ENCODE measurements around the gene MTMR6. TPM values are rescaled to one million over a fixed set of nuclear protein-coding genes. Genes with fewer than 3 reads are reported as not detected.
"Not testable (repeated sequence)": the region's sequence is repeated elsewhere in the genome, so short reads cannot be mapped to it uniquely, and the experiment has no call there.

Gene MTMR6
- total RNA-seq, result 10 to 100 TPM; 20.5 to 31.1 TPM

- peaks cover 6% of the 10 kb centered on the region for H3K36me3 Mint-ChIP-seq
- H3K4me3 Mint-ChIP-seq, result peak within 1 kb of the TSS; percentile 93
- peak within 1 kb of the TSS; percentile 92 to 97 for H3K27ac Mint-ChIP-seq
- H3K9me3 Mint-ChIP-seq, result no peaks in the 10 kb centered on the region
- peak; percentile 95 for ATAC-seq
- DNase-seq (ENCODE audit: low spot score), result peak; percentile 93
- peaks cover 31 to 43% of the 10 kb centered on the region in 2 donors for H3K4me1 Mint-ChIP-seq (ENCODE audit: low read depth in 2 of 2)
- peaks cover 20 to 31% of the 10 kb centered on the region in 2 donors for H3K27me3 Mint-ChIP-seq
These were observed at the start of gene MTMR6 for GRCh38 chr13:25286969-25287961. Gene MTMR6, minus strand, starts transcription at chr13:25287488. Its CDS starts 241 bp downstream, at chr13:25287247.

GRCh38 chr13:25335856-25336255 lies 48.6 kb upstream of the MTMR6 start:
- H3K36me3 Mint-ChIP-seq, result peaks cover 11% of the 10 kb centered on the region
- H3K27me3 Mint-ChIP-seq, result no peaks in the 10 kb centered on the region
- H3K4me1 Mint-ChIP-seq (ENCODE audit: low read depth in 2 of 2), result no peaks in the 10 kb centered on the region
- no peak for ATAC-seq
- no peaks in the 10 kb centered on the region for H3K9me3 Mint-ChIP-seq
- DNase-seq (ENCODE audit: low spot score), result no peak
- no peak overlapping the region for H3K27ac Mint-ChIP-seq
- no peak overlapping the region for H3K4me3 Mint-ChIP-seq

- peaks cover 16% of the 10 kb centered on the region for H3K36me3 Mint-ChIP-seq
- no peak overlapping the region for H3K4me3 Mint-ChIP-seq
- H3K27me3 Mint-ChIP-seq, result no peaks in the 10 kb centered on the region
- ATAC-seq, result no peak
- no peaks in the 10 kb centered on the region for H3K4me1 Mint-ChIP-seq (ENCODE audit: low read depth in 2 of 2)
- no peak for DNase-seq (ENCODE audit: low spot score)
- no peak overlapping the region for H3K27ac Mint-ChIP-seq
- no peaks in the 10 kb centered on the region for H3K9me3 Mint-ChIP-seq
These were observed 43.3 kb upstream of the MTMR6 start for GRCh38 chr13:25330541-25330940.

- Mint-ChIP-seq H3K27ac (no peak overlapping the region), H3K27me3 (no peaks in the 10 kb centered on the region), H3K4me3 (no peak overlapping the region), H3K9me3 (no peaks in the 10 kb centered on the region), H3K36me3 (peaks cover 16% of the 10 kb centered on the region), H3K4me1 (ENCODE audit: low read depth in 2 of 2) (no peaks in the 10 kb centered on the region)
- ATAC-seq, result no peak
- no peak for DNase-seq (ENCODE audit: low spot score)
These were observed 42.4 kb upstream of the MTMR6 start for GRCh38 chr13:25329706-25330105.

GRCh38 chr13:25324100-25324499 lies 36.8 kb upstream of the MTMR6 start:
- peaks cover 12% of the 10 kb centered on the region for H3K36me3 Mint-ChIP-seq
- H3K9me3 Mint-ChIP-seq, result no peaks in the 10 kb centered on the region
- H3K4me3 Mint-ChIP-seq, result no peak overlapping the region
- ATAC-seq (no peak), DNase-seq (ENCODE audit: low spot score) (no peak)
- no peaks in the 10 kb centered on the region for H3K4me1 Mint-ChIP-seq (ENCODE audit: low read depth in 2 of 2)
- H3K27me3 Mint-ChIP-seq, result no peaks in the 10 kb centered on the region
- peak overlapping the region in 1 of 2 donors; percentile 5 for H3K27ac Mint-ChIP-seq

GRCh38 chr13:25319771-25320170 lies 32.5 kb upstream of the MTMR6 start:
- peaks cover 0 to 2% of the 10 kb centered on the region in 2 donors for H3K4me1 Mint-ChIP-seq (ENCODE audit: low read depth in 2 of 2)
- no peaks in the 10 kb centered on the region for H3K27me3 Mint-ChIP-seq
- H3K9me3 Mint-ChIP-seq, result no peaks in the 10 kb centered on the region

GRCh38 chr13:25318946-25319345 lies 31.7 kb upstream of the MTMR6 start:
- not testable (repeated sequence) for H3K27ac Mint-ChIP-seq

More at GRCh38 chr13:25319771-25320170, 32.5 kb upstream of the MTMR6 start:
- DNase-seq (ENCODE audit: low spot score) (no peak), ATAC-seq (no peak)
- no peak overlapping the region for H3K27ac Mint-ChIP-seq
- no peak overlapping the region for H3K4me3 Mint-ChIP-seq
- H3K36me3 Mint-ChIP-seq, result peaks cover 19% of the 10 kb centered on the region

GRCh38 chr13:25310891-25311290 lies 23.6 kb upstream of the MTMR6 start:
- Mint-ChIP-seq H3K36me3 (peaks cover 20% of the 10 kb centered on the region), H3K27me3 (no peaks in the 10 kb centered on the region), H3K27ac (no peak overlapping the region), H3K4me1 (ENCODE audit: low read depth in 2 of 2) (peaks cover 5 to 11% of the 10 kb centered on the region in 2 donors), H3K4me3 (no peak overlapping the region), H3K9me3 (no peaks in the 10 kb centered on the region)
- no peak for DNase-seq (ENCODE audit: low spot score)
- no peak for ATAC-seq

More at GRCh38 chr13:25318946-25319345, 31.7 kb upstream of the MTMR6 start:
- H3K27me3 Mint-ChIP-seq; H3K4me3 Mint-ChIP-seq; H3K9me3 Mint-ChIP-seq; DNase-seq (ENCODE audit: low spot score); H3K4me1 Mint-ChIP-seq (ENCODE audit: low read depth in 2 of 2); ATAC-seq: not testable (repeated sequence)
- H3K36me3 Mint-ChIP-seq, result peaks cover 16% of the 10 kb centered on the region

GRCh38 chr13:25306671-25307464 lies 19.6 kb upstream of the MTMR6 start:
- Mint-ChIP-seq H3K4me3 (no peak overlapping the region), H3K27ac (no peak overlapping the region), H3K9me3 (no peaks in the 10 kb centered on the region), H3K4me1 (ENCODE audit: low read depth in 2 of 2) (peaks cover 27 to 35% of the 10 kb centered on the region in 2 donors), H3K36me3 (peaks cover 22% of the 10 kb centered on the region), H3K27me3 (no peaks in the 10 kb centered on the region)
- DNase-seq (ENCODE audit: low spot score), result no peak
- ATAC-seq, result no peak

GRCh38 chr13:25302121-25302520 lies 14.8 kb upstream of the MTMR6 start:
- Mint-ChIP-seq H3K4me3 (peak overlapping the region; percentile 87), H3K27ac (peak overlapping the region; percentile 85 to 95), H3K9me3 (no peaks in the 10 kb centered on the region), H3K36me3 (peaks cover 11% of the 10 kb centered on the region), H3K4me1 (ENCODE audit: low read depth in 2 of 2) (peaks cover 25 to 32% of the 10 kb centered on the region in 2 donors), H3K27me3 (peaks cover 2 to 10% of the 10 kb centered on the region in 2 donors)
- DNase-seq (ENCODE audit: low spot score) (no peak), ATAC-seq (no peak)

GRCh38 chr13:25301347-25302113 lies 14.2 kb upstream of the MTMR6 start, which contains the start of gene NUP58:
Gene NUP58, plus strand, starts transcription at chr13:25301625. Its CDS starts 149 bp downstream, at chr13:25301774.
- Mint-ChIP-seq H3K27me3 (peaks cover 6 to 16% of the 10 kb centered on the region in 2 donors), H3K27ac (peak within 1 kb of the TSS; percentile 85 to 95), H3K36me3 (peaks cover 11% of the 10 kb centered on the region), H3K4me3 (peak within 1 kb of the TSS; percentile 87), H3K9me3 (no peaks in the 10 kb centered on the region), H3K4me1 (ENCODE audit: low read depth in 2 of 2) (peaks cover 25 to 32% of the 10 kb centered on the region in 2 donors)
- ATAC-seq (peak; percentile 100), DNase-seq (ENCODE audit: low spot score) (peak; percentile 96)

- DNase-seq (ENCODE audit: low spot score) (no peak), ATAC-seq (peak; percentile 14 to 33)
- Mint-ChIP-seq H3K27ac (peak overlapping the region; percentile 85 to 95), H3K27me3 (peaks cover 8 to 19% of the 10 kb centered on the region in 2 donors), H3K4me1 (ENCODE audit: low read depth in 2 of 2) (peaks cover 25 to 32% of the 10 kb centered on the region in 2 donors), H3K36me3 (peaks cover 11% of the 10 kb centered on the region), H3K4me3 (peak overlapping the region; percentile 87), H3K9me3 (no peaks in the 10 kb centered on the region)
These were observed 13.6 kb upstream of the MTMR6 start for GRCh38 chr13:25300861-25301346.

GRCh38 chr13:25295701-25296100 lies 8.4 kb upstream of the MTMR6 start:
- DNase-seq (ENCODE audit: low spot score), result no peak
- H3K36me3 Mint-ChIP-seq, result no peaks in the 10 kb centered on the region
- H3K4me1 Mint-ChIP-seq (ENCODE audit: low read depth in 2 of 2), result peaks cover 0 to 3% of the 10 kb centered on the region in 2 donors
- no peaks in the 10 kb centered on the region for H3K9me3 Mint-ChIP-seq
- peaks cover 29 to 39% of the 10 kb centered on the region in 2 donors for H3K27me3 Mint-ChIP-seq
- H3K4me3 Mint-ChIP-seq, result no peak overlapping the region
- no peak for ATAC-seq
- no peak overlapping the region for H3K27ac Mint-ChIP-seq
